HEK293 (cell line): ENCODE data around the gene PIK3AP1.
A peak's percentile ranks its signal among the peaks of the same experiment; 100 is the strongest.

ENCODE experiments used
- CTCF ChIA-PET: fragments of 350-600 bp; formaldehyde crosslinking; extraction: SDS; loops from one replicate; lab custom pipeline; 2021; ENCODE audit warnings: antibody characterized with exemption; lab: Yijun Ruan, JAX
- POLR2A ChIA-PET: fragments of 300-600 bp; formaldehyde crosslinking; extraction: SDS; loops from one replicate; lab custom pipeline; 2020; ENCODE audit warnings: antibody characterized with exemption, inconsistent platforms; lab: Yijun Ruan, JAX
- H3K27ac ChIP-seq: fragments of 200-500 bp; sonication (Bioruptor generic); 2 replicates; pipeline ENCODE4 v1.5.1; 2014; ENCODE audit warnings: low read depth, low read length, control low read depth, inconsistent platforms; ENCODE audit errors: extremely low read depth
- H3K36me3 ChIP-seq, 2 experiments: fragments of 200-500 bp in 1 of 2; sonication (Bioruptor generic) in 1 of 2; 1 replicate in 1 of 2; 2 replicates in 1 of 2; pipeline ENCODE4 v1.5.1; 2014 to 2017; ENCODE audit warnings: inconsistent platforms in 2 of 2, low read length in 2 of 2; ENCODE audit not compliant: control insufficient read depth in 2 of 2, insufficient read depth in 1 of 2
- H3K4me1 ChIP-seq: fragments of 200-500 bp; sonication (Bioruptor generic); 2 replicates; pipeline ENCODE4 v1.5.1; 2014; ENCODE audit warnings: mild to moderate bottlenecking, low read length, inconsistent platforms; ENCODE audit not compliant: control insufficient read depth, insufficient read depth
- H3K4me3 ChIP-seq: 2 replicates; pipeline ENCODE4 v1.5.1; 2011; ENCODE audit warnings: low read depth, mild to moderate bottlenecking, control low read depth, low read length, moderate library complexity
- H3K9me3 ChIP-seq: fragments of 200-500 bp; sonication (Bioruptor generic); 2 replicates; pipeline ENCODE4 v1.5.1; 2014; ENCODE audit warnings: low read depth, low read length, inconsistent platforms; ENCODE audit not compliant: control insufficient read depth, insufficient read depth
- CTCF ChIP-seq: fragments of 450-650 bp; formaldehyde crosslinking; IDR thresholded peaks from 2 replicates; pipeline ENCODE4 v1.5.1; 2016; ENCODE audit warnings: missing biosample characterization, missing genetic modification characterization
- GLIS2 ChIP-seq: fragments of 450-650 bp; formaldehyde crosslinking; IDR thresholded peaks from 2 replicates; pipeline ENCODE4 v1.5.1; 2016; ENCODE audit warnings: missing biosample characterization, missing genetic modification characterization
- HIC1 ChIP-seq: fragments of 450-650 bp; formaldehyde crosslinking; IDR thresholded peaks from 2 replicates; pipeline ENCODE4 v1.5.1; 2016; ENCODE audit warnings: missing biosample characterization, missing genetic modification characterization
- OSR2 ChIP-seq: fragments of 450-650 bp; formaldehyde crosslinking; IDR thresholded peaks from 2 replicates; pipeline ENCODE4 v1.5.1; 2016; ENCODE audit warnings: missing biosample characterization, missing genetic modification characterization
- PRDM1 ChIP-seq: fragments of 450-650 bp; formaldehyde crosslinking; IDR thresholded peaks from 2 replicates; pipeline ENCODE4; 2016; ENCODE audit warnings: missing biosample characterization, missing genetic modification characterization
- PRDM2 ChIP-seq: fragments of 450-650 bp; formaldehyde crosslinking; IDR thresholded peaks from 2 replicates; pipeline ENCODE4 v1.5.1; 2016; ENCODE audit warnings: missing biosample characterization, missing genetic modification characterization, borderline replicate concordance
- ZNF2 ChIP-seq: fragments of 450-650 bp; formaldehyde crosslinking; IDR thresholded peaks from 2 replicates; pipeline ENCODE4 v1.5.1; 2016; ENCODE audit warnings: missing biosample characterization, missing genetic modification characterization
- ZNF23 ChIP-seq: fragments of 450-650 bp; formaldehyde crosslinking; IDR thresholded peaks from 2 replicates; pipeline ENCODE4 v1.5.1; 2016; ENCODE audit warnings: missing biosample characterization, missing genetic modification characterization, borderline replicate concordance
- ZNF274 ChIP-seq, 2 experiments: fragments of 200-500 bp in 1 of 2; fragments of 450-650 bp in 1 of 2; sonication (Bioruptor generic) in 1 of 2; formaldehyde crosslinking in 1 of 2; IDR thresholded peaks; 2 replicates each; pipeline versions ENCODE4 v1.5.1 to v1.6.1; 2014 to 2016; ENCODE audit warnings: borderline replicate concordance in 1 of 2, inconsistent platforms in 1 of 2, low read length in 1 of 2, missing biosample characterization in 1 of 2, missing genetic modification characterization in 1 of 2
- ZNF280C ChIP-seq: fragments of 450-650 bp; formaldehyde crosslinking; IDR thresholded peaks from 2 replicates; pipeline ENCODE4 v1.5.1; 2016; ENCODE audit warnings: missing biosample characterization, missing genetic modification characterization
- ZNF350 ChIP-seq: fragments of 450-650 bp; formaldehyde crosslinking; IDR thresholded peaks from 2 replicates; pipeline ENCODE4 v1.5.0; 2017; ENCODE audit warnings: missing biosample characterization, mild to moderate bottlenecking, missing genetic modification characterization
- ZNF518A ChIP-seq: fragments of 450-650 bp; formaldehyde crosslinking; conservative IDR thresholded peaks from 2 replicates; pipeline ENCODE4 v1.5.1; 2016; ENCODE audit warnings: low read depth, missing biosample characterization, missing genetic modification characterization
- ZNF530 ChIP-seq: fragments of 450-650 bp; formaldehyde crosslinking; IDR thresholded peaks from 2 replicates; pipeline ENCODE4 v1.5.1; 2016; ENCODE audit warnings: low read depth, missing biosample characterization, missing genetic modification characterization
- ZNF747 ChIP-seq: fragments of 450-650 bp; formaldehyde crosslinking; IDR thresholded peaks from 2 replicates; pipeline ENCODE4 v1.5.1; 2016; ENCODE audit warnings: missing biosample characterization, missing genetic modification characterization
- ZXDB ChIP-seq: fragments of 450-650 bp; formaldehyde crosslinking; IDR thresholded peaks from 2 replicates; pipeline ENCODE4 v1.5.1; 2016; ENCODE audit warnings: missing biosample characterization, missing genetic modification characterization

The PIK3AP1 gene

GRCh38 chr10:96721207-96721572, 876 bp upstream of the PIK3AP1 start:
- Histone ChIP-seq H3K4me1 (0 out of 2 replicates have a peak, but pooled peaks cover 3% of the 10 kb centered on the region), H3K36me3 (no peaks in the 10 kb centered on the region), H3K27ac (no peak overlapping the region), H3K4me3 (no peak overlapping the region; the same call in 1 of the 2 replicates)
- CTCF ChIA-PET = interaction anchor here (0.5 to 1.8 kb wide), 3 partner anchors 80 to 131 kb away, joined by 3 to 9 read pairs (median 3); no protein-coding TSS in a partner anchor
- no peak for TF ChIP-seq GLIS2 (tag by site-specific recombination)
- no peak for TF ChIP-seq ZNF23 (tag by site-specific recombination)
- no peak for TF ChIP-seq OSR2 (tag by site-specific recombination)
- TF ChIP-seq ZNF518A (tag by site-specific recombination) = no peak
- peak; percentile 27; the same call in 1 of the 2 replicates for TF ChIP-seq CTCF (tag by site-specific recombination)
- no peak for TF ChIP-seq ZNF747 (tag by site-specific recombination)
- TF ChIP-seq HIC1 = no peak
- TF ChIP-seq, all 188 proteins: peak for 1
- H3K9me3 ChIP-seq = no peaks in the 10 kb centered on the region
- POLR2A ChIA-PET = no interaction called here

GRCh38 chr10:96719850-96720421, 378 bp downstream of the PIK3AP1 start:
- no peaks in the 10 kb centered on the region for H3K36me3 ChIP-seq
- H3K4me3 ChIP-seq = peak overlapping the region; percentile 51
- POLR2A ChIA-PET = no interaction called here
- peak overlapping the region; percentile 59; the same call in 1 of the 2 replicates for H3K27ac ChIP-seq
- 0 out of 2 replicates have a peak, but pooled peaks cover 3% of the 10 kb centered on the region for H3K4me1 ChIP-seq
- CTCF ChIA-PET = interaction anchor here (0.7 to 0.8 kb wide), 2 partner anchors 9 to 168 kb away, joined by 3 to 4 read pairs; no protein-coding TSS in a partner anchor
- no peaks in the 10 kb centered on the region for H3K9me3 ChIP-seq
- no peak for TF ChIP-seq ZNF280C
- no peak for TF ChIP-seq ZNF274 (IDR thresholded peaks at IDR 0.05; ENCODE audit: low read length)
- no peak for TF ChIP-seq ZNF274 (tag by site-specific recombination; IDR thresholded peaks at IDR 0.05; ENCODE audit: borderline replicate concordance)
- TF ChIP-seq ZNF2 (tag by site-specific recombination) = peak; percentile 75
- no peak; the same call in 1 of the 2 replicates for TF ChIP-seq PRDM1 (tag by site-specific recombination)
- no peak for TF ChIP-seq PRDM2 (tag by site-specific recombination)
- TF ChIP-seq ZNF350 (tag by site-specific recombination) = no peak
- TF ChIP-seq ZNF530 (tag by site-specific recombination) = no peak
- 0 out of 2 replicates have a peak, but pooled peaks have one; percentile 45 for TF ChIP-seq ZXDB (tag by site-specific recombination)
